Measurements from ENCODE around the gene TMTC1. TPM values are rescaled to one million over a fixed set of nuclear protein-coding genes. Genes with fewer than 3 reads are reported as not detected.

The TMTC1 gene
- total and polyA plus RNA-seq, 10 donors = 3.4 to 210 (median 137) TPM

DNA sequence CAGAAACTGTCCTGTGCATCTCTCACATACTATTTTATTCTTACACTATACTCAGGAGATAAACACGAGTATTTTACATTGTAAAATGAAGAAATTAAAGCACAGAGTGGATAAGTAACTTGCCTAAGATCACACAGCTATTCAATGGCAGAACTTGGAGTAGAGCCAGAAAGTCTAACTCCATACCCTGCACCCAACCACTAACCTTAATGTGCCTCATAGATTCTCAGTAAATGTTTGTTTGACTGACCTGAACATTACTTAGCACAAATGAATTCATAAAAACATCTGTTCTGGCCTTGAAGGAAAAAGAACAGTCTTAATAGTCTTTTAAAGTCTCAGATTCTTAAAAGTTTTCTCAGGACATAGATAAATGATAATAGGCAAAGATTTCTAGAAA, 202.8 kb downstream of the TMTC1 start:
- H3K4me1 ChIP-seq = peaks cover 18 to 66% (median 45%) of the 10 kb centered on the region in 6 donors
- H3K4me3 ChIP-seq = no peak overlapping the region
- no peaks in the 10 kb centered on the region for H3K27me3 ChIP-seq (replicated peaks in 1 of 7)
- intact Hi-C loops (cut with DNase I; ENCODE audit: low total_unique reads) = no loop called here
- TF ChIP-seq POLR2A (IDR thresholded peaks at IDR 0.05) = no peak
- TF ChIP-seq, protein P1, sequence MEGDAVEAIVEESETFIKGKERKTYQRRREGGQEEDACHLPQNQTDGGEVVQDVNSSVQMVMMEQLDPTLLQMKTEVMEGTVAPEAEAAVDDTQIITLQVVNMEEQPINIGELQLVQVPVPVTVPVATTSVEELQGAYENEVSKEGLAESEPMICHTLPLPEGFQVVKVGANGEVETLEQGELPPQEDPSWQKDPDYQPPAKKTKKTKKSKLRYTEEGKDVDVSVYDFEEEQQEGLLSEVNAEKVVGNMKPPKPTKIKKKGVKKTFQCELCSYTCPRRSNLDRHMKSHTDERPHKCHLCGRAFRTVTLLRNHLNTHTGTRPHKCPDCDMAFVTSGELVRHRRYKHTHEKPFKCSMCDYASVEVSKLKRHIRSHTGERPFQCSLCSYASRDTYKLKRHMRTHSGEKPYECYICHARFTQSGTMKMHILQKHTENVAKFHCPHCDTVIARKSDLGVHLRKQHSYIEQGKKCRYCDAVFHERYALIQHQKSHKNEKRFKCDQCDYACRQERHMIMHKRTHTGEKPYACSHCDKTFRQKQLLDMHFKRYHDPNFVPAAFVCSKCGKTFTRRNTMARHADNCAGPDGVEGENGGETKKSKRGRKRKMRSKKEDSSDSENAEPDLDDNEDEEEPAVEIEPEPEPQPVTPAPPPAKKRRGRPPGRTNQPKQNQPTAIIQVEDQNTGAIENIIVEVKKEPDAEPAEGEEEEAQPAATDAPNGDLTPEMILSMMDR (IDR thresholded peaks at IDR 0.05 in 8 of 11, conservative IDR thresholded peaks at IDR 0.05 in 3 of 11) = no peak
- TF ChIP-seq POLR2AphosphoS5 (IDR thresholded peaks at IDR 0.05) = no peak
- no peak for DNase-seq
- 62 to 79% (median 77%) methylated on average over 1 of the region's 1 CpG for WGBS, 5 donors
- no peaks in the 10 kb centered on the region for H3K36me3 ChIP-seq
- H3K27ac ChIP-seq = peak overlapping the region in 7 of 8 donors; percentile 30 to 83 (median 58)
- H3K9me3 ChIP-seq = no peaks in the 10 kb centered on the region

DNA sequence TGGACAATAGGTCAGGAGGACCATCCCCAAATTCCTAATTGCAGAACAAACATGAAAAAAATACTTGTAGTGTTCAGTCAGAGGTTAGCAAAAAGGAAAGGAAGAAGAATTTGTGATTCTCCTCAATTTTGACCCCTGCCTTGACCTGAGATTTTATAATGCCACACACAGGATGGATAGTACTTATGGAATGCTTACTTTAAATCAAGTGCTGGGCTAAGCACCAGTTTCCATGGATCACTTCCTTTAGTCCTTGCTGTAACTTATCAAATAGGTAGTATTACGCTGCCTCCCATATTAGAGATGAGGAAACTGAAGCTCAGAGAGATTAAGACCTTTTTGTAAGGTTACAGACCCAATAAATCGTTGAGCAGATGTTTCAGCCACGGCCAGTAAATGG, 205.0 kb downstream of the TMTC1 start:
- Histone ChIP-seq H3K27ac (peak overlapping the region in 7 of 8 donors; percentile 61 to 83 (median 75)), H3K36me3 (no peaks in the 10 kb centered on the region), H3K27me3 (replicated peaks in 1 of 7) (no peaks in the 10 kb centered on the region), H3K9me3 (no peaks in the 10 kb centered on the region), H3K4me1 (peaks cover 22 to 78% (median 43%) of the 10 kb centered on the region in 6 donors), H3K4me3 (no peak overlapping the region)
- intact Hi-C loops (cut with DNase I; ENCODE audit: low total_unique reads) = no loop called here
- DNase-seq = no peak
- 37 to 72% (median 44%) methylated on average over 3 of the region's 3 CpGs for WGBS, 5 donors
- TF ChIP-seq, protein P1 (IDR thresholded peaks at IDR 0.05 in 8 of 11, conservative IDR thresholded peaks at IDR 0.05 in 3 of 11) = no peak
- no peak for TF ChIP-seq POLR2A (IDR thresholded peaks at IDR 0.05)
- no peak for TF ChIP-seq POLR2AphosphoS5 (IDR thresholded peaks at IDR 0.05)

DNA sequence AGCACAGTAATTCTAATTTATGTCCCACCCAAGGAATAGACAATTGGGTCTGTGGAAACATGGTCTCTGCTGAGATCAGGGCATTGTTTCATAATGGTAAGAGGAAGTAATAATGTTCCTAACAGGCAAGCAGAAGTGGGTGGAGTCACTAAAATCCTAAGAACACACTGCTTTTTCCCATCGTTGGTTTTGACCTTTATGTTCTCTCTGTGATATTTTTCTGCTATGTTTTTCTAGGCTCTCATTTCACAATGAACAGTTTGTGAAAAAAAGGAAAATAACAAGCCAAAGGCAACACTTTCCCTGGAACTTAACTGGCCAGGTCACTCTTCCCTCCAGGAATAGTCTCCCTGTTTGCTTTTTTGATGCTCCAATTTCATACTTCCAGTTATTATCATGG, 205.7 kb downstream of the TMTC1 start:
- TF ChIP-seq, protein P1 (IDR thresholded peaks at IDR 0.05 in 8 of 11, conservative IDR thresholded peaks at IDR 0.05 in 3 of 11) = no peak
- TF ChIP-seq POLR2AphosphoS5 (IDR thresholded peaks at IDR 0.05) (no peak), POLR2A (IDR thresholded peaks at IDR 0.05) (no peak)
- no peaks in the 10 kb centered on the region for H3K27me3 ChIP-seq (replicated peaks in 1 of 7)
- no peaks in the 10 kb centered on the region for H3K36me3 ChIP-seq
- no peaks in the 10 kb centered on the region for H3K9me3 ChIP-seq
- WGBS, 5 donors = 5 to 13% (median 6%) methylated on average over 1 of the region's 1 CpG
- H3K27ac ChIP-seq = peak overlapping the region in 7 of 8 donors; percentile 61 to 83 (median 75)
- peaks cover 22 to 71% (median 41%) of the 10 kb centered on the region in 6 donors for H3K4me1 ChIP-seq
- H3K4me3 ChIP-seq = no peak overlapping the region
- intact Hi-C loops (cut with DNase I; ENCODE audit: low total_unique reads) = no loop called here
- no peak for DNase-seq

DNA sequence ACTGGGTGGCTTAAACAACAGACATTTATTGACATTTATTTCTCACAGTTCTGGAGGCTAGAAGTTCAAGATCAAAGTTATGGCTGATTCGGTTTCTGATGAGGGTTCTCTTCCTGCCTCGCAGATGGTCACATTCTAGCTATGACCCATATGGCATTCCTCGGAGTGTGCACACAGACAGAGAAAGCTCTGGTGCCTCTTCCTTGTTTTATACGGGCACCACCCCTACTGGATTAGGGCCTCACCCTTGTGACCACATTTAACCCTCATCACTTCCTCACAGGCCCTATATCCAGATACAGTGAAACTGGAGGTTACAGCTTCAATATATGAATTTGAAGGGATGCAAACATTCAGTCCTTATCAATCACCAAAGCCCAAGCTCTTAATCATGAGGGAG, 209.2 kb downstream of the TMTC1 start:
- peaks cover 0 to 26% (median 2%) of the 10 kb centered on the region in 6 donors for H3K36me3 ChIP-seq
- no peaks in the 10 kb centered on the region for H3K27me3 ChIP-seq (replicated peaks in 1 of 7)
- peak overlapping the region in 7 of 8 donors; percentile 35 to 83 (median 50) for H3K27ac ChIP-seq
- no peak for DNase-seq
- WGBS, 5 donors = 42 to 70% (median 59%) methylated on average over 4 of the region's 4 CpGs
- peaks cover 12 to 64% (median 26%) of the 10 kb centered on the region in 6 donors for H3K4me1 ChIP-seq
- intact Hi-C loops (cut with DNase I; ENCODE audit: low total_unique reads) = no loop called here
- no peaks in the 10 kb centered on the region for H3K9me3 ChIP-seq
- TF ChIP-seq POLR2AphosphoS5 (IDR thresholded peaks at IDR 0.05) (peak in 1 of 3 donors; percentile 57), POLR2A (IDR thresholded peaks at IDR 0.05) (no peak)
- TF ChIP-seq, protein P1 (IDR thresholded peaks at IDR 0.05 in 8 of 11, conservative IDR thresholded peaks at IDR 0.05 in 3 of 11) = no peak
- no peak overlapping the region for H3K4me3 ChIP-seq

Data from spleen (tissue), 11 donors.